IMR-90 (cell line): ENCODE results near the gene GRM8. TPM values are rescaled to one million over a fixed set of nuclear protein-coding genes. Genes with fewer than 3 reads are reported as not detected.

Experiments used
- ATAC-seq: fragments of 200-7000 bp; cut with Tn5 transposase; 2 replicates; pipeline ENCODE4 v1.9.1; 2020; ENCODE audit warnings: low read depth, mild to moderate bottlenecking, moderate library complexity
- BruUV-seq: library from RNA; stranded (reverse); fragments of 400-500 nt; replicated peaks from 2 replicates; lab custom pipeline; 2021; lab: Mats Ljungman, UMichigan
- CTCF ChIA-PET: fragments of 300-600 bp; formaldehyde crosslinking; extraction: SDS; loops from one replicate; lab custom pipeline; 2021; ENCODE audit warnings: antibody characterized with exemption; lab: Yijun Ruan, JAX
- POLR2A ChIA-PET: fragments of 300-600 bp; sonication (Branson Sonifier 250); formaldehyde crosslinking; loops from one replicate; lab custom pipeline; 2022; ENCODE audit warnings: antibody characterized with exemption; ENCODE audit not compliant: unreplicated experiment; lab: Charles Lee
- DNase-seq: peaks from one replicate; pipeline ENCODE4 v3.0.0; 2013
- H2AFZ ChIP-seq: replicated peaks from 2 replicates; pipeline ENCODE3; 2013; ENCODE audit warnings: low read length, mild to moderate bottlenecking; ENCODE audit not compliant: poor library complexity
- H2AK5ac ChIP-seq: 2 replicates; pipeline ENCODE4 v1.6.1; 2013; ENCODE audit warnings: low read depth, low read length, inconsistent platforms
- H2AK9ac ChIP-seq: replicated peaks from 2 replicates; pipeline ENCODE3; 2013; ENCODE audit warnings: mild to moderate bottlenecking, low read depth, low read length, moderate library complexity; ENCODE audit not compliant: poor library complexity
- H2BK120ac ChIP-seq: 2 replicates; pipeline ENCODE4 v1.6.1; 2013; ENCODE audit warnings: low read depth, low read length, inconsistent platforms
- H2BK15ac ChIP-seq: 3 replicates; pipeline ENCODE4 v1.6.1; 2013; ENCODE audit warnings: low read depth, low read length, inconsistent platforms
- H2BK20ac ChIP-seq: 2 replicates; pipeline ENCODE4 v1.6.1; 2013; ENCODE audit warnings: low read depth, mild to moderate bottlenecking, inconsistent platforms, low read length, moderate library complexity
- H2BK5ac ChIP-seq: 2 replicates; pipeline ENCODE4 v1.6.1; 2013; ENCODE audit warnings: mild to moderate bottlenecking, low read depth, low read length, inconsistent platforms; ENCODE audit not compliant: poor library complexity, severe bottlenecking
- H3K14ac ChIP-seq: replicated peaks from 2 replicates; pipeline ENCODE4 v1.6.1; 2013; ENCODE audit warnings: low read depth, low read length, inconsistent platforms
- H3K18ac ChIP-seq: 2 replicates; pipeline ENCODE4 v1.6.1; 2013; ENCODE audit warnings: low read depth, low read length, control low read depth
- H3K23ac ChIP-seq: 2 replicates; pipeline ENCODE4 v1.6.1; 2013; ENCODE audit warnings: low read depth, low read length, inconsistent platforms
- H3K27ac ChIP-seq: 2 replicates; pipeline ENCODE4 v1.5.1; 2013; ENCODE audit warnings: mild to moderate bottlenecking, control low read depth, low read length; ENCODE audit not compliant: insufficient read depth
- H3K27me3 ChIP-seq: 2 replicates; pipeline ENCODE4 v1.6.1; 2013; ENCODE audit warnings: low read length; ENCODE audit not compliant: control insufficient read depth, insufficient read depth
- H3K36me3 ChIP-seq: 2 replicates; pipeline ENCODE4 v1.6.1; 2013; ENCODE audit warnings: low read length, mixed read lengths; ENCODE audit not compliant: control insufficient read depth, insufficient read depth
- H3K4ac ChIP-seq: 2 replicates; pipeline ENCODE4 v1.6.1; 2013; ENCODE audit warnings: low read depth, low read length, inconsistent platforms
- H3K4me1 ChIP-seq: 2 replicates; pipeline ENCODE4 v1.6.1; 2013; ENCODE audit warnings: low read length, mixed read lengths; ENCODE audit not compliant: control insufficient read depth, insufficient read depth
- H3K4me2 ChIP-seq: 2 replicates; pipeline ENCODE4 v1.6.1; 2013; ENCODE audit warnings: low read depth, mild to moderate bottlenecking, control low read depth, low read length, moderate library complexity
- H3K4me3 ChIP-seq: 2 replicates; pipeline ENCODE4 v1.5.1; 2013; ENCODE audit warnings: low read depth, mild to moderate bottlenecking, control low read depth, low read length, moderate library complexity; ENCODE audit not compliant: insufficient read depth
- H3K56ac ChIP-seq: 2 replicates; pipeline ENCODE4 v1.6.1; 2013; ENCODE audit warnings: low read length, inconsistent platforms; ENCODE audit not compliant: insufficient read depth; ENCODE audit errors: extremely low read depth
- H3K79me1 ChIP-seq, 2 experiments: 2 replicates each; pipeline ENCODE4 v1.6.1; 2013; ENCODE audit warnings: low read length in 2 of 2, inconsistent platforms in 1 of 2, low read depth in 1 of 2
- H3K9ac ChIP-seq: 2 replicates; pipeline ENCODE4 v1.6.1; 2013; ENCODE audit warnings: low read depth, low read length, control low read depth
- H3K9me1 ChIP-seq: 2 replicates; pipeline ENCODE4 v1.6.1; 2013; ENCODE audit warnings: low read length, inconsistent platforms; ENCODE audit not compliant: insufficient read depth
- H3K9me3 ChIP-seq: 2 replicates; pipeline ENCODE4 v1.6.1; 2013; ENCODE audit warnings: low read length; ENCODE audit not compliant: control insufficient read depth, insufficient read depth
- H4K20me1 ChIP-seq: 2 replicates; pipeline ENCODE4 v1.6.1; 2013; ENCODE audit warnings: low read length, inconsistent platforms; ENCODE audit not compliant: insufficient read depth
- H4K5ac ChIP-seq: 2 replicates; pipeline ENCODE4 v1.6.1; 2013; ENCODE audit warnings: mild to moderate bottlenecking, low read depth, low read length, control low read depth
- H4K8ac ChIP-seq, 2 experiments: 2 replicates each; pipeline ENCODE4 v1.6.1; 2013; ENCODE audit warnings: low read depth in 2 of 2, low read length in 2 of 2, control low read depth in 1 of 2, inconsistent platforms in 1 of 2
- H4K91ac ChIP-seq: 2 replicates; pipeline ENCODE4 v1.6.1; 2013; ENCODE audit warnings: low read depth, low read length, inconsistent platforms; ENCODE audit not compliant: insufficient read depth
- BHLHE40 ChIP-seq: fragments of 150-350 bp; IDR thresholded peaks from 2 replicates; pipeline ENCODE4 v1.6.1; 2016; ENCODE audit warnings: mild to moderate bottlenecking, low read depth, low read length
- CEBPB ChIP-seq: IDR thresholded peaks from 2 replicates; pipeline ENCODE4 v1.6.1; 2012; ENCODE audit warnings: low read depth, low read length, improper control_type of control experiment
- CHD1 ChIP-seq: IDR thresholded peaks from 2 replicates; pipeline ENCODE4 v1.6.1; 2012; ENCODE audit warnings: low read depth, low read length, improper control_type of control experiment
- FOS ChIP-seq: fragments of 150-350 bp; IDR thresholded peaks from 2 replicates; pipeline ENCODE4 v1.6.1; 2016; ENCODE audit warnings: low read depth, low read length
- MAFK ChIP-seq: IDR thresholded peaks from 2 replicates; pipeline ENCODE4 v1.6.1; 2012; ENCODE audit warnings: low read depth, low read length, improper control_type of control experiment
- MAZ ChIP-seq: IDR thresholded peaks from 2 replicates; pipeline ENCODE4 v1.6.1; 2012; ENCODE audit warnings: low read depth, mild to moderate bottlenecking, low read length, improper control_type of control experiment, moderate library complexity, borderline replicate concordance
- MXI1 ChIP-seq: IDR thresholded peaks from 2 replicates; pipeline ENCODE4 v1.6.1; 2012; ENCODE audit warnings: low read depth, mild to moderate bottlenecking, low read length, moderate library complexity, borderline replicate concordance
- NFE2L2 ChIP-seq: fragments of 150-350 bp; IDR thresholded peaks from 2 replicates; pipeline ENCODE4 v1.6.1; 2016; ENCODE audit warnings: low read depth, mild to moderate bottlenecking, low read length
- POLR2A ChIP-seq: IDR thresholded peaks from 2 replicates; pipeline ENCODE4 v1.6.1; 2012; ENCODE audit warnings: mild to moderate bottlenecking, low read depth, low read length
- RAD21 ChIP-seq: IDR thresholded peaks from 2 replicates; pipeline ENCODE4 v1.6.1; 2012; ENCODE audit warnings: low read length, improper control_type of control experiment
- RCOR1 ChIP-seq: IDR thresholded peaks from 2 replicates; pipeline ENCODE4 v1.6.1; 2012; ENCODE audit warnings: mild to moderate bottlenecking, low read length, improper control_type of control experiment; ENCODE audit not compliant: insufficient replicate concordance
- RFX5 ChIP-seq: IDR thresholded peaks from 2 replicates; pipeline ENCODE4 v1.8.0; 2012; ENCODE audit warnings: low read depth, mild to moderate bottlenecking, low read length, moderate library complexity
- SMC3 ChIP-seq: fragments of 150-350 bp; IDR thresholded peaks from 2 replicates; pipeline ENCODE4 v1.6.1; 2016; ENCODE audit warnings: low read depth, mild to moderate bottlenecking, antibody characterized with exemption, low read length, moderate library complexity
- WGBS, 2 experiments: methylation state at CpG; one replicate each; pipeline versions ENCODE4 v1.1.5 to v1.1.7; 2013; ENCODE audit warnings: missing lambda C conversion rate in 2 of 2; ENCODE audit not compliant: insufficient read length in 1 of 2; ENCODE audit errors: extremely low coverage in 2 of 2; 5-methylcytosine and 5-hydroxymethylcytosine counted together
- dilution Hi-C: fragments of 300-500 bp; cut with HindIII; formaldehyde crosslinking; loops from one replicate; pipeline ENCODE4 v1.14.3; 2018; ENCODE audit warnings: low sequenced_read_pairs; ENCODE audit not compliant: unreplicated experiment
- in situ Hi-C: fragments of 300-500 bp; cut with MboI; formaldehyde crosslinking; loops from 3 replicates; pipeline ENCODE4 v1.14.3; 2019; ENCODE audit warnings: low sequenced_read_pairs, inconsistent platforms, mixed read lengths
- intact Hi-C: fragments of 100-400 bp; cut with micrococcal nuclease; formaldehyde crosslinking; loops from 2 replicates; pipeline ENCODE4 v1.10.0; 2022
- polyA plus RNA-seq, 3 experiments: library from polyadenylated mRNA; depleted of rRNA; stranded (reverse); fragments of >200 nt; gene quantifications; 2 replicates each; pipeline ENCODE4 v1.2.3, GENCODE V29; 2012; ENCODE audit warnings: low replicate concordance in 1 of 3
- total RNA-seq: library from RNA; depleted of rRNA; stranded (reverse); fragments of >200 nt; gene quantifications from 2 replicates; pipeline ENCODE4 v1.2.3, GENCODE V29; 2012
- TF ChIP-seq, protein P1 (sequence below): conservative IDR thresholded peaks from 2 replicates; pipeline ENCODE4 v1.5.1; 2012; ENCODE audit warnings: mild to moderate bottlenecking, low read depth, low read length, improper control_type of control experiment
- TF ChIP-seq, protein P2 (sequence below): fragments of 150-350 bp; IDR thresholded peaks from 2 replicates; pipeline ENCODE4 v1.6.1; 2016; ENCODE audit warnings: low read depth, mild to moderate bottlenecking, low read length, moderate library complexity, borderline replicate concordance
- TF ChIP-seq, protein P3 (sequence below): fragments of 150-350 bp; IDR thresholded peaks from 2 replicates; pipeline ENCODE4 v1.6.1; 2017; ENCODE audit warnings: mild to moderate bottlenecking, antibody characterized with exemption, low read length, low read depth

The GRM8 gene
- total and polyA plus RNA-seq, 2 of the 4 experiments (the other 2 are of a cell fraction): not detected

DNA sequence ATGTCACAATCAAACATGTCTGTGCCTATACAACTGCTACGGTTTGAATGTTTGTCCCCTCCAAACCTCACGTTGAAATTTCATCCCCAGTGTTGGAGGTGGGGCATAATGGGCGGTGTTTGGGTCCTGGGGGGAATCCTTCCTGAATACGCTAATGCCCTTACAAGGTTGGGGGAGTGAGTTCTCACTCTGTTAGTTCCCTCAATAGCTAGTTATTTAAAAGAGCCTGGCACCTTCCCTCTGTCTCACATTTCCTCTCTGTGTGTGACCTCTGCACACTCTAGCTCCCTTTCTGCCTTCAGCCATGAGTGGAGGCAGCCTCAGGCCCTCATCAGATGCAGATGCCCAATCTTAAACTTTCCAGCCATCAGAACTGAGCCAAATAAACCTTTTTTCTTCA lies 129.5 kb downstream of the GRM8 start:
- Histone ChIP-seq H3K4me2 (no peak overlapping the region), H3K9ac (no peak overlapping the region)
- intact Hi-C loops: no loop called here

More for the DNA sequence above, 129.5 kb downstream of the GRM8 start:
- no peak for DNase-seq
- Histone ChIP-seq H3K18ac (no peak overlapping the region), H3K9me3 (no peaks in the 10 kb centered on the region), H4K20me1 (no peaks in the 10 kb centered on the region), H4K91ac (no peak overlapping the region), H2BK15ac (no peak overlapping the region), H3K14ac (no peak overlapping the region), H3K4me1 (no peaks in the 10 kb centered on the region), H3K4ac (no peak overlapping the region), H2BK120ac (no peak overlapping the region), H4K8ac (no peak overlapping the region), H3K9me1 (no peaks in the 10 kb centered on the region), H2AK5ac (no peak overlapping the region), H2AK9ac (no peak overlapping the region), H3K27me3 (no peaks in the 10 kb centered on the region), H3K56ac (no peak overlapping the region), H3K23ac (no peak overlapping the region), H2BK5ac (no peak overlapping the region), H3K4me3 (no peak overlapping the region), H3K79me1 (no peaks in the 10 kb centered on the region), H4K5ac (no peak overlapping the region), H3K27ac (no peak overlapping the region), H2BK20ac (no peak overlapping the region), H2AFZ (no peak overlapping the region), H3K36me3 (no peaks in the 10 kb centered on the region)
- no TSS peak for BruUV-seq
- dilution Hi-C loops: no loop called here
- ATAC-seq: no peak
- no CpG with 5 or more reads among the region's 4 CpGs for WGBS, 2 experiments
- TF ChIP-seq RCOR1 (no peak), MAFK (no peak), NFE2L2 (no peak), MAZ (no peak), BHLHE40 (no peak), RAD21 (no peak), RFX5 (no peak), SMC3 (no peak), CEBPB (no peak), CHD1 (no peak), FOS (no peak), MXI1 (no peak), POLR2A (no peak)
- TF ChIP-seq, protein P1, sequence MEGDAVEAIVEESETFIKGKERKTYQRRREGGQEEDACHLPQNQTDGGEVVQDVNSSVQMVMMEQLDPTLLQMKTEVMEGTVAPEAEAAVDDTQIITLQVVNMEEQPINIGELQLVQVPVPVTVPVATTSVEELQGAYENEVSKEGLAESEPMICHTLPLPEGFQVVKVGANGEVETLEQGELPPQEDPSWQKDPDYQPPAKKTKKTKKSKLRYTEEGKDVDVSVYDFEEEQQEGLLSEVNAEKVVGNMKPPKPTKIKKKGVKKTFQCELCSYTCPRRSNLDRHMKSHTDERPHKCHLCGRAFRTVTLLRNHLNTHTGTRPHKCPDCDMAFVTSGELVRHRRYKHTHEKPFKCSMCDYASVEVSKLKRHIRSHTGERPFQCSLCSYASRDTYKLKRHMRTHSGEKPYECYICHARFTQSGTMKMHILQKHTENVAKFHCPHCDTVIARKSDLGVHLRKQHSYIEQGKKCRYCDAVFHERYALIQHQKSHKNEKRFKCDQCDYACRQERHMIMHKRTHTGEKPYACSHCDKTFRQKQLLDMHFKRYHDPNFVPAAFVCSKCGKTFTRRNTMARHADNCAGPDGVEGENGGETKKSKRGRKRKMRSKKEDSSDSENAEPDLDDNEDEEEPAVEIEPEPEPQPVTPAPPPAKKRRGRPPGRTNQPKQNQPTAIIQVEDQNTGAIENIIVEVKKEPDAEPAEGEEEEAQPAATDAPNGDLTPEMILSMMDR: no peak
- TF ChIP-seq, protein P2, sequence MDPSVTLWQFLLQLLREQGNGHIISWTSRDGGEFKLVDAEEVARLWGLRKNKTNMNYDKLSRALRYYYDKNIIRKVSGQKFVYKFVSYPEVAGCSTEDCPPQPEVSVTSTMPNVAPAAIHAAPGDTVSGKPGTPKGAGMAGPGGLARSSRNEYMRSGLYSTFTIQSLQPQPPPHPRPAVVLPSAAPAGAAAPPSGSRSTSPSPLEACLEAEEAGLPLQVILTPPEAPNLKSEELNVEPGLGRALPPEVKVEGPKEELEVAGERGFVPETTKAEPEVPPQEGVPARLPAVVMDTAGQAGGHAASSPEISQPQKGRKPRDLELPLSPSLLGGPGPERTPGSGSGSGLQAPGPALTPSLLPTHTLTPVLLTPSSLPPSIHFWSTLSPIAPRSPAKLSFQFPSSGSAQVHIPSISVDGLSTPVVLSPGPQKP: no peak
- TF ChIP-seq, protein P3, sequence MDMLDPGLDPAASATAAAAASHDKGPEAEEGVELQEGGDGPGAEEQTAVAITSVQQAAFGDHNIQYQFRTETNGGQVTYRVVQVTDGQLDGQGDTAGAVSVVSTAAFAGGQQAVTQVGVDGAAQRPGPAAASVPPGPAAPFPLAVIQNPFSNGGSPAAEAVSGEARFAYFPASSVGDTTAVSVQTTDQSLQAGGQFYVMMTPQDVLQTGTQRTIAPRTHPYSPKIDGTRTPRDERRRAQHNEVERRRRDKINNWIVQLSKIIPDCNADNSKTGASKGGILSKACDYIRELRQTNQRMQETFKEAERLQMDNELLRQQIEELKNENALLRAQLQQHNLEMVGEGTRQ: no peak
- POLR2A ChIA-PET: no interaction called here
- CTCF ChIA-PET: no interaction called here
- in situ Hi-C loops: no loop called here
